GM18505 (cell line): ENCODE results near the gene ZNF280B.
"Not testable (repeated sequence)": the region's sequence is repeated elsewhere in the genome, so short reads cannot be mapped to it uniquely, and the experiment has no call there.

Experiments used
- ATAC-seq: cut with Tn5 transposase; IDR thresholded peaks from one replicate; pipeline ENCODE4 v1.9.1; 2021; ENCODE audit not compliant: unreplicated experiment
- POLR2A ChIP-seq: IDR thresholded peaks from 4 replicates; pipeline ENCODE4 v1.6.1; 2011; ENCODE audit warnings: borderline replicate concordance; ENCODE audit not compliant: insufficient read depth, insufficient read length; ENCODE audit errors: extremely low read depth

Gene ZNF280B

DNA sequence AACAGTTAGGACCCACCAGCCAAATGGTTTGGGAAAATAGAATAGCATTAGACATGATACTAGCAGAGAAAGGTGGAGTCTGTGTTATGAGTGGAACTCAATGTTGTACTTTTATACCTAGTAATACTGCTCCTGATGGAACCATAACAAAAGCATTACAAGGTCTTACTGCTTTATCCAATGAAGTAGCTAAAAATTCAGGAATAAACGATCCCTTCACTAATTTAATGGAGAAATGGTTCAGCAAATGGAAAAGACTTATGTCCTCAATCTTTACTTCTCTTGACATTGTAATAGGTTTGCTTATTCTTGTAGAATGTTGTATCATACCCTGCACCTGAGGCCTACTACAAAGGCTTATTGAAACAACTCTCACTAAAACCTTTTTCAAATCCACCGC, 50.2 kb downstream of the ZNF280B start:
- no peak for TF ChIP-seq POLR2A
- ATAC-seq = no peak

DNA sequence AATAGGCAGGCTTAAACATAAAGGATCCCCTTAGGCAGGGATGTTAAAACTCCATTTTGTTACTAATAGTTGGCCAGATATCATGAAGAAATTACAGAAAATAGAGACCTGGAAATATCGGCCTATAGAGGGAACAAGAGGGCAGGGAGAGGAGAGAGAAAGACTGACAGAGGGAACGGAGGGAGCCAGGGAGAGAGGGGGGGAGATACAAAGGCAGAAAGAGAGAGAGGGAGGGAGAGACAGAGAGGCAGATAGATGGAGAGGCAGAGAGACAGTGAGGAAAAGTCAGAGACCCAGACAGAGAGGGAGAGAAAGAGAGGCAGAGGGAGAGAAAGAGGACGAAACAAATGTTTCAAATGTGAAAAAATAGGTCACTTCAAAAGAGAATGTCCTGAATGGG, 53.5 kb downstream of the ZNF280B start:
- no peak for ATAC-seq
- no peak for TF ChIP-seq POLR2A

DNA sequence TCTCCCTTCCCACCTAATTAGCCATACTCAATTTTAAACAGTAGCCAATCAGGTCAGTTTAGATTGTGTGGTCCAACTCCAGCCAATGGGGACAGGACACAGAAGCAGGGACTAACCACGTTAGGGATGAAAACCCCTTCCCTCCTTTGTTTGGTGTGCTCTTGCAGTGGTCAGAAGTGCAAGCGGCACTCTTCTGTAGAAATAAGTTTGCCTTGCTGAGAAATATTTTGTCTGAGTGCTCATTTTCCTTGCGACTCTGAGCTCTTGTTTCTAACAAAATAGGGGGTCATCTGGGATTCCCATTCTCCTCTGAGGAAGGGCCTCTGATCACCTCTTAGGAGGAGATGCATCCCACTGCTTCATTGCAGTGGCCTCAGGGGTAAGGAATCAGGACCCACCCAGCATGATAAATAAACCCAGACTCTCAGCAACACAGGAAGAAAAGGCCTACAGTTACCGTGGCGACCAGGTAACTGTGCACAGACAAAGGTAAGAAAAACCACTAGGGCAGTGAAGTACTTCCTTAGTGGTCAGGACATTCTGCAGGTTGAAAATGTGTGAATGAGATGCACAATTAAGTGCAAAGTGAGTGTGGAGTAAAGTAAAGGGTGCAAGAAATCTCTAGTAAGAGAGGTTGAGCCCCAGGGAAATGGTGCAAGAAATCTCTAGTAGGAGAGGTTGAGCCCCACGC, 55.4 kb downstream of the ZNF280B start:
- no peak for TF ChIP-seq POLR2A
- no peak for ATAC-seq

DNA sequence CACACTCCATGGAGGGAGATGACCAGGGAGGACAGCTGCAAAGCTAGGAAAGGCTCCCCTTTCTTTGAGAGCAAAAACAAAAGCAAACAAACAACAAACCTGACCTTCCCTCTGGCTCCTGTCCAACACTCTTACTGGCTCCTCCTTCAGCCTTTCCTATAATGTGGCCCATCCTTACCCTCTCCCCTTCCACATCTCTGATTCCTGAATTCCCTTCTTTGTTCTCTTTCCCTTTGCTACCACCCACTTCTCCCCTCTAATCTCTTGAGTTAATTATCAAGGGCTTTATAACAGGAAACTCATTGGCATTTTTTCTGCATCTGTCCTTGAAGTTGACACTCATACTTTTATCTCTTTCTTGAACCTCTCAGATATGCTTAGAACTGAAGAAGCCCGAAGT, 56.3 kb downstream of the ZNF280B start:
- no peak for ATAC-seq

DNA sequence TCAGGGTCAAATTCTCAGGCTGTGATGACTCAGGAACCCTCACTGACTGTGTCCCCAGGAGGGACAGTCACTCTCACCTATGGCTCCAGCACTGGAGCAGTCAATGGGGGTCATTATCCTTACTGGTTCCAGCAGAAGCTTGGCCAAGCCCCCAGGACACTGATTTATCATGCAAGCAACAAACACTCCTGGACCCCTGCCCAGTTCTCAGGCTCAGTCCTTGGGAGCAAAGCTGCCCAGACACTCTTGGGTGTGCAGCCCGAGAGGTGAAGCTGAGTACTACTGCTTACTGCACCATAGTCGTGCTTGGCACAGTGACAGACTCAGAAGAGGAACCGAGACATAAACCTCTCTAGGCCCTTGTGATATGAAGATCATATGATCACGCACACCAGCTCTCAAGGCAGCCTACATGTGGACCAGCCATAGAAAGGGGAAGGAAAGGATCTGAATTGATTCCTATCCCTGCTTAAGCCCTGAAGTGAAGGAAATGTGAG, 58.2 kb downstream of the ZNF280B start:
- TF ChIP-seq POLR2A = no peak
- ATAC-seq = peak; percentile 91

More for the DNA sequence above, 56.3 kb downstream of the ZNF280B start:
- TF ChIP-seq POLR2A = no peak

DNA sequence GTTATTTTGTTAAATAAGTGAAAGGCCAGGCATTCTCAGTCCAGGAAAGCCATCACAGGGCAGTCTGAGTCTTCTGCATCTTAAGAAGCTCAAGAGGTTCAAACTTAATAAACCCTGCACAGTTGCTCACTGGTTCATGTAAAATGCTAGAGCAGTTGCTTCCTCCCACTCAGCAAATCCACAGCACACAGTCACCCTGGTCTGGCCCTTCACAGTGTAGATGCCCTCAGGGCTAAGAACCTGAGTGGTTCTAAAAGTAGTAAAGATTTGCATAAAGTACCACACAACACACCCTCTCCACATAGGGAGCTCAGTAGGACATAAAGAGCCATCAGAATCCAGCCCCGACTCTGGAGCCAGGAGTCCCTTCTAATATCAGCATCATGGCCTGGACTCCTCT, 58.7 kb downstream of the ZNF280B start:
- no peak for TF ChIP-seq POLR2A
- no peak for ATAC-seq

DNA sequence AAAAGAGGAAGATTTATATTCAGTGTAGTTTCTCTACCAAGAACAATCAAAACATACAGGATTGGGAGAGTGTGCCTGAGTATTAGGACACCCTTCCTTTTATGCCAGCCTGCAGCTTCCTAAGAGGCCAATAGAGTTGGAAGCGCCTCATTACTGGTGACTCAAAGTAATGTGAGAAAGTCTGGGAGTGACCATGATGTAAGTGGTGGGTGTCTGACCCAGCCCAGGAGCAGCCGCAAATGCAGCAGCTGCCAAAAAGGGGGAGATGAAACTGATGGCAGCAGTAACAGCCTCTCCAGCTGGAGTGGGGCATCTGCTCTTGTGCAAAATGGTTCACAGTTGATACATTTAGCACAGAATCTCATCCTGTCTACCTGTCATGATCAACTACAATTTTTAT, 62.0 kb downstream of the ZNF280B start:
- no peak for TF ChIP-seq POLR2A
- no peak for ATAC-seq

DNA sequence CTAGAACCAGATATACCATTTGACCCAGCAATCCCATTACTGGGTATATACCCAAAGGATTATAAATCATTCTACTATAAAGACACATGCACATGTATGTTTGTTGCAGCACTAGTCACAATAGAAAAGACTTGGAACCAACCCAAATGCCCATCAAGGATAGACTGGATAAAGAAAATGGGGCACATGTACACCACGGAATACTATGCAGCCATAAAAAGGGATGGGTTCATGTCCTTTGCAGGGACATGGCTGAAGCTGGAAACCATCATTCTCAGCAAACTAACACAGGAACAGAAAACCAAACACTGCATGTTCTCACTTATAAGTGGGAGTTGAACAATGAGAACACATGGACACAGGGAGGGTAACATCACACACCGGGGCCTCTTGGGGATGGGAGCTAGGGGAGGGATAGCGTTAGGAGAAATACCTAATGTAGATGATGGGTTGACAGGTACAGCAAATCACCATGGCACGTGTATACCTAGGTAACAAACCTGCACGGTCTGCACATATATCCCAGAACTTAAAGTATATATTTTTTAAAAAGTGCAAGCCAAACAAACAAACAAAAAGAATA, 64.4 kb downstream of the ZNF280B start:
- not testable (repeated sequence) for ATAC-seq

DNA sequence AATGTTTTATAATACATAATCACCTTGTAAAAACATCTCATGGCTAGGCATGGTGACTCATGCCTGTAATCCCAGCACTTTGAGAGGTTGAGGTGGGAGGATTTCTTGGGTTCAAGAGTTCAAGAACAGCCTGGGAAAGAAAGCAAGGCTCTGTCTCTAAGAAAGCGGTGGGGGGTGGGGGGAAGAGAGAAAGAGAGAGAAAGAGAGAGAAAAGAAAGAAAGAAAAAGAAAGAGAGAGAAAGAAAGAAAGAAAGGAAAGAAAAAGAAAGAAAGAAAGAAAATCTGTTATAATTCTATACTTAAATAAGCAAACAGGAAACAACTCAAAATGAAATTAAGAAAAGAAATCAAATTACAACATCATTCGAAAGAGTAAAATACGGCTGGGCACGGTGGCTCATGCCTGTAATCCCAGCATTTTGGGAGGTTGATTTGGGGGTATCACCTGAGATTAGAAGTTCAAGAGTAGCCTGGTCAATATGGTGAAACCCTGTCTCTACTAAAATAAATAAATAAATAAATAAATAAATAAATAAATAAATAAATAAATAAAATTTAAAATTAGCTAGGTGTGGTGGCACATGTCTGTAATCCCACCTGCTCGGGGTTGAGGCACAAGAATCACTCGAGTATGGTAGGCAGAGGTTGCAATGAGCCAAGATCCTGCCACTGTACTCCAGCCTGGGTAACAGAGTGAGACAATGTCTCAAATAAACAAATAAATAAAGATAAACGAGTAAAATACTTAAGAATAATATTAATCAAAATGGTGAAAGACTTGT, 65.4 kb downstream of the ZNF280B start:
- TF ChIP-seq POLR2A = no peak
- ATAC-seq = no peak

DNA sequence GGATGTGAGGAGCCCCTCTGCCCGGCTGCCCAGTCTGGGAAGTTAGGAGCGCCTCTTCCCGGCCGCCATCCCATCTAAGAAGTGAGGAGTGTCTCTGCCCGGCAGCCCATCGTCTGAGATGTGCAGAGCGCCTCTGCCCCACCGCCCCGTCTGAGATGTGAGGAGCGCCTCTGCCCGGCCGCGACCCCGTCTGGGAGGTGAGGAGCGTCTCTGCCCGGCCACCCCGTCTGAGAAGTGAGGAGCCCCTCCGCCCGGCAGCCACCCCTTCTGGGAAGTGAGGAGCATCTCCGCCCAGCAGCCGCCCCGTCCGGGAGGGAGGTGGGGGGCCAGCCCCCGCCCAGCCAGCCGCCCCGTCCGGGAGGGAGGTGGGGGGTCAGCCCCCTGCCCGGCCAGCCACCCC, 66.9 kb downstream of the ZNF280B start:
- not testable (repeated sequence) for ATAC-seq

DNA sequence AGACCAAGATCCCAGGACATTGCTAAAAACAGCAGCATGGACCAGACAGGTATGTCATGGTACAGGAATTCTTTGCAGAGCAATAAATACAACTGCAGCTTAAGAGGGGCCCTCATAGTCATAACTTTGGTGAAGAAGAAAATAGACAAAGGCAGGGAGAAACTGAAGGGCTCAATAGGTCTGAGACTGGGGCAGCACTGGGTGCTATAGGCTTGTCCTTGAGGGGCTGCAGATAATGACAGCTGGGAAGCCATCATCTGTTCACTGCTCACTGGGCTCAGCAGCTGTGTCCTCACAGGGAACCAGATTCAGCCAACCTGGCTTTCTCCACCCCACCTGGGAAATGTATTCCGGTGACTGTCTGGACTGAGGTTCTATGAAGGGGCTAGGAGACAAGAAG, 68.4 kb downstream of the ZNF280B start:
- no peak for TF ChIP-seq POLR2A
- no peak for ATAC-seq
